NCI-H2227 (cell line): ENCODE measurements around the gene GNAO1.
A peak's percentile ranks its signal among the peaks of the same experiment; 100 is the strongest.

Experiments
- DNase-seq: peaks from one replicate; lab custom pipeline; 2025; ENCODE audit not compliant: unreplicated experiment; lab: John Stamatoyannopoulos, UW

Gene GNAO1

DNA sequence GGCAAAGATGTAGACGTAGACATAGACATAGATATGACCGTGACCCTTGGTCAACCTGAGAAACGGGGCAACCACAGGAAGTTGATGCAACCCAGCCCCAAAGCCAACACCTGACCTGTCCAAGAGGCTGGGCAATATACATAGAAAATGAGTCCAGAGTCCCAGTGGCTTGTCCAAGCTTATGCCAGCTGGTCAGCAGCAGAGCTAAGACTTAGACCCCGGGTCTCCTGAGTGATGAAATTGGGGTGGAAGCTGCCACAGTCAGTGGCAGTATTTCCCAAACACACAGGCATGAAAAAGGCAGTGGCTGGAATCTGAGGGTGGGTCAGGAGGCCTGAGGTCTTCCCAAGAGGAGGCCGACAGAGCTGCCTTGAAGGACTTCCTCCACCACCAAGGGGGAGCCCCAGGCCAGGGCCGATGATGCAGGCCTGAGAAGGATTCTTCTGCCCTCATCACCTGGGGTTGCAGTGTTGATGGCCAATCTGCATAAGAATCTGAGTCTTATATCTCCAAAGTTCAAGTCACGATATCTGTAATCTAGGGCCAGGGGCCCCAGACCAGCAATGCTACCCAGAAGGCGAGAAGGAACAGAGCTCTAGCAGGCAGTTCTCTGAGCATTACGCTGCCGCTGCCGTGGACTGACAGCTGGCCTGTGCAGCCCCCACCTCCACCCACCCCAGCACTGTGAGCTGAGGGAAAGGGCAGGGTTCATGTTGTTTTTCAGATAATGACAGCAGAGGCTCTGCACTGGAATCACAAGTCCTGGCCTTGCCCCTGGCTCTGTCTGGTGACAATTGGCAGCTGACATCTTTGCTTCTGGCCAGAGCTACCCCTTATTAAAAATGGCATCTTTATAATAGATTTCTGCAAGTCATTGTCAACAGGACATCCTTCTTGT lies 72.7 kb downstream of the GNAO1 start:
- DNase-seq: peak; percentile 56

GRCh38 chr16:56264609-56264972 lies 73.3 kb downstream of the GNAO1 start:
- no peak for DNase-seq

DNA sequence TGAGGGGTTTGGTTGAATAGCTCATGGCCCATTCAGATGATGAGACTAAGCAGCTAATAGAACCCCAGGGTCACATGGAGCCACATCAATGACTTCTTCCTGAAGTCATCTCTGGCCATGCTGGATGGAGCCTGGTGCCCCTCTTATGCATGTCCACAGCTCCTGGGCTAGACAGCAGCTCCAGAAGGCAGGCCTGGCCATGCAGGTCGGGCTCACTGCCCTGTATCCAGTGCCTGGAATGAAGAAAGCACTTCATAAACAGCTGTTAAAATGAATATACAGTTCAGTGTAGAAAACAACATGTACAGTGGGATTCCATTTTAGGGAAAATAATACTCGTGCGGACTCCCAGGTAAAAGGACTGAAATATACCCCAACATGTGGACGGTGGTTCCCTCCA lies 73.9 kb downstream of the GNAO1 start:
- DNase-seq: no peak

DNA sequence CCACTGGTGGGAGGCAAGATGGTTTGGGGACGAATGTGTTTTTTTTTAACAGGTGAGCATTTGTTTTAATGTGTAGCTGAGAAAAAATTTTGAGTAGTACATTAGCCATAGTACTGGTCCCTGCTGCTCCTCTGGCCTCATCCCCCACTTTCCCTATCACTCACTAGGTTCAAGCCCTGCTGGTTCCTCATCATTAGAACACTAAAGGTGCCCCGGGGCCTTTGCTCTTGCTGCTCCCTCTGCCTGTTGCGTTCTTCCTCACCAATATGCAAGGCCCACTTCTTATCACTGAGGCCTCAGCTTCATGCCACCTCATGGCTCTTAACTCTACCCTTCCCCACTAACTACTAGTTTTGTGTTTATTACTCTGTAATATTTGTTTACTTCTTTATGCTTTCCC lies 74.5 kb downstream of the GNAO1 start:
- DNase-seq: no peak

DNA sequence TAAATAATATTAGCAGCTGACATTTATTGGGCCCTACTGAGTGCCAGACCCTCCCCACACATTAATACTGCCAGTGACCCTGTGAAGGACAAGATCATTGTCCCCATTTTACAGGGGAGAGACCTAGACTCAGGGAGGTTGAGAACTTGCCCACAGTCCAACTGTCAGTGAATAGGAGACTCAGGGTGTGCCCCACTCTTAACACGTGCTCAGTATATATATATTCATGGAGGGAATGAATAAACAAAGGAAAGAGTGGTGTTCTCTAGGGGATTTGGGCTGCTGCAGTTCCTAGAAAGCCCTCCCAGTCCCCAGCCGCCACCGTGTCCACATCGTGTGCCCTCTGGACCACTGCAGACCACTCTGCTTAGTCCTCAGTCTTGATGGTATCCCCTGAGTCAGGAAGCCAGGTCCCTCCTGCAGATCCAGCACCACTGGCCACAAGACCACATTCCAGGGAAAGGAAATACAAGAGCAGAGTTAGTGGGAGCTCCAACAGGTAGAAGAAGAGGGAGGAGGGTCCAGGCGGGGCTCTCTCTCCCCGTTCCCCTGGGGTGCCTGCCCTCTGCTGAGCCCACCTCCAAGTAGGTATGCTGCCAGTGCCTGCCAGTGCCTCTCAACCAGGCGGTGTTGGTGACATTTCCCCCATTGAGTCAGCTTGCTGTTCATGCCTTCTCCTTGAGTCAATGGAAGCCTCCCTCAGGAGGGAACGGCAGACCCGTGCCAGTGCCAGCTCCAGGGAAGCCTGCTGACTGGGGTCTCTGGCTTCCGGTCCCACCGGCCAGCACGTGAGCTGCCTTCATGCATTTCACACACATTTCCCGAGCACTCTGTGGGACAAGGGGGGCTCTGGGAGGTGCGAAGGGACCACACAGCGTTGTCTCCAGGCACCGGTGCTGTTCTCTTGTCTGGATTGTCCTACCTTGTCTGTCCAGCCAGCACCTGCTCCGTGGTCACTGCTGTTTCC lies 75.6 kb downstream of the GNAO1 start:
- no peak for DNase-seq

DNA sequence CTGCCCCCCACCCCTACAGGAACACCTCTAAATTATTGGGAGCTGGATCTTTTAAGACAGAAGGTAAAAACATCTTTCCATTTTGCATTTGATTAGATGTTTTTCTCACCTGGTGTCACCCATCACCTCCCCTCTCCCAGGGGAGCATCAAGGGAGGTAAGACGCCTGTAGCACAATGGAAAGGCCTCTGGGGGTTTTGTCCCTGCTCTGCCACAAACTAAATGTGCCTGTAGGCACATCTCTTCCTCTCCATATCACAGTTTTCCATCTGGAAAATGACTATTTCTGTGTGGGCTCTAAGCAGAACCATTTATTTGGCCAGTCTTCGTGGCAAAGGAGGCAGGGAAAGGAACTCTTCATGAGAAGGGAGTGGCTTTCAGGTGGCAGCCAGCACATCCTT lies 76.6 kb downstream of the GNAO1 start:
- no peak for DNase-seq

GRCh38 chr16:56268799-56269198 lies 77.5 kb downstream of the GNAO1 start:
- DNase-seq: no peak

- peak; percentile 66 for DNase-seq
Measured at GRCh38 chr16:56269281-56269680, 78.0 kb downstream of the GNAO1 start.

DNA sequence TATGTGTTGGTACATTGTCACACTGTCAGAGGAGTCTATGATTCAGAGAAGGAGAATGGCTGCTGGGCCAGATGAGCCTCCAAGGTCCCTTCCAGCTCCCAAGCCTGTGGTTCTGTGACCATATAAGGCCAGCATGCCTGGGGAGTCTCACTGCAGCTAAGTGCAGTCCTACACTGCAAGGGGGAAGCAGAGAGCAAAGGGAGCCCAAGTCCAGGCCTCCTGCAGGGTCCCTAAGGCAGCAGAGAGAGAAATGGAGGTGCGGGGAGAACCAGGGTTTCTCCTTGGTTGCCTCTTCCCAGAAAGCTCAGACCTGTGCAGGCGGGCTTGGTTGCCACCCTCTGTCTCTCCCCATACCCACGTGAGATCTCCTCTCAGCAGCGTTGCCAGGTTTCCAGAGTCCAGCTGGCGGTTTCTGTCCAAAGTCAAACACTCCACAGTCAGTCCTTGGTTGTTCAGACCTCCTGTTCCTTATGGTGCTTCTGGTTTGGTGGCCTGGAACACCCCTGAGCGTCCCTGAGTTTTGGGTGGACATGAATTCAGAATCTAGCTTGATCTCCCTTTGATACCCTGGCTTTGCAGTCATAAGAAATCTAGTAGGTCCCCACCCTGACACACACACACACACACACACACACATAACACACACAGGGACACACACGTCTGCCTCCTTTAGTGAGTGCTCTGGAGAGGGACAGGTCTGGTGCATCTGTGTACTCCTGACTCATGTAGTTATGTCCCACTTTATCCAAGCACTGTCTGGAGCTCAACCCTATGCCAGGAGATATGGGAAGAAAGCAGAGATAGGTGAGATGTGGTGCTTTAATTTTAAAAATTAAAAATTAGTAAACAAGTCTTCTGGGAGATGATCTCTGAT lies 78.8 kb downstream of the GNAO1 start:
- no peak for DNase-seq

DNA sequence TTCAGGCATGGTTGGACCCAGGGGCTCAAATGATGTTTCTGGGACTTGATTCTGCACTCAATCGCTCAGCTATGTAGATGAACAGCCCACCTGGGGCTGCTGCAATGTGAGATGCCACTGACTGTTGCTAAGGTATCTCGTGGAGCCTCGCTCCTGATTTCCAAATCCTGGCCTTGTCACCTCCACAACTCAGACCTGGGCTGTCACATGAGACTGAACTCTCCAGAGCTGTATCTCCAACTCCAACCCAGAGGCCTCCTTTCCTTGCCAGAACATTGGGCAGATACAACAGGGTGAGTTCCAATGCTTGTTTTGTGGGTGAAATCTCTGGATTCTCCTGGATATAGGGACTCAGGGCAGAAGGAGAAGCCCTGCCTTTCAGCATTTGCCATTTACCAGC lies 79.5 kb downstream of the GNAO1 start:
- DNase-seq: no peak

- DNase-seq: no peak
Measured at GRCh38 chr16:56272583-56272894, 81.2 kb downstream of the GNAO1 start.

- DNase-seq: no peak
Measured at GRCh38 chr16:56273615-56274014, 82.3 kb downstream of the GNAO1 start.

DNA sequence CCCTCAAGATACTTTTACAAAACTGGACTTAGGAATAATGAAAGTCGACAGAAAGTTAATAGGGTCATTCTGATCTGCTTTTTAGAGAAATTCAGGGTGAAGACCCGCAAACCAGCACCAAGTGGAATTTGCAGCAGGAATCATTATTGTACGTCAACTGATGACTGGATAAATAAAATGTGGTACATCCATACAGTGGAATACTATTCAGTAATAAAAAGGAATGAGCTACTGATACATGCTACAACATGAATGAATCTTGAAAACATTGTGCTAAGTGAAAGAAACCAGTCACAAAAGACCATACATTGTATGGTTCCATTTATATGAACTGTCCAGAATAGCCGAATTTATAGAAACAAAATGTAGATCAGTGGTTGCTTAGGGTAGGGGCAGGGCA lies 83.1 kb downstream of the GNAO1 start:
- no peak for DNase-seq

- DNase-seq: no peak
Measured at GRCh38 chr16:56275076-56275475, 83.8 kb downstream of the GNAO1 start.

GRCh38 chr16:56275801-56276200 lies 84.5 kb downstream of the GNAO1 start:
- no peak for DNase-seq

DNA sequence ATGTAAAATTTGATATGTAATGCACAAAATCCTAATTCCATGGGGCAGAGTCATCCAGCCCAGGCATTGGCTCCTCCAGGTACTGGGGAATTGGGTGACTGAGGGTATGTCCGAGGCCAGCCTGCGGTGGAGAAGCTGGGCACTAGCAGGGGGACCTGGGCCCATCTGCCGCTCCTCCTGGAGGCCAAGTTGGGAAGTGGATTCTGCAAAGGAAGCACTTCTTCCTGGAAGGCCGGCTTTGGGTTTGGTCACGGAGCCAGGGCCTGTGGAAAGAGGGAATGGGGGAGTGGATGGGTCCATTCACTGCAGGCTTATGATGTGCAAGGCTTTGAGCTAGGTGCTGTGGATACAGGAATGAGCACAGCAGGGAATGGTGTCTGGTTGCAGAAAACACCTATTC lies 85.8 kb downstream of the GNAO1 start:
- DNase-seq: peak; percentile 25

GRCh38 chr16:56278196-56278855 lies 87.0 kb downstream of the GNAO1 start:
- DNase-seq: no peak

- DNase-seq: no peak
Measured at GRCh38 chr16:56279132-56279531, 87.8 kb downstream of the GNAO1 start.

DNA sequence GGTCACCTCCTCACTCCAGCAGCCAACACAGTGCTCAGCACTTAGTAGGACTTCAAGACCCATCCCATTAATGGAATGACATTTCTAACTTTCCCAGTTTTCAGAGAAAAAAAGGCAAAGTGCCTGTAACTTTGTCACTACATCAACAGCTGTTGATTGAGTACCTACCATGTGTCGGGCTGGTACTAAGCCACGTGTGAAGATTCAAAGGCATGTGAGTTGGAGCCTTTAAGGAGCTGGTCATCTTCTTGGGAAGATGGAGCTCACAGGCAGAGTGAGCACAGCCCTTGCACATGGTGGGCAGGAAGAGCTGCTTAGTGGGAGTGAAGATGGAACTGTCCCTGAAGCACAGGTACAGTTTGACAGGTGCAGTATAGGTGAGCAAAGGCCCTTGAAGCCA lies 88.6 kb downstream of the GNAO1 start:
- DNase-seq: no peak

DNA sequence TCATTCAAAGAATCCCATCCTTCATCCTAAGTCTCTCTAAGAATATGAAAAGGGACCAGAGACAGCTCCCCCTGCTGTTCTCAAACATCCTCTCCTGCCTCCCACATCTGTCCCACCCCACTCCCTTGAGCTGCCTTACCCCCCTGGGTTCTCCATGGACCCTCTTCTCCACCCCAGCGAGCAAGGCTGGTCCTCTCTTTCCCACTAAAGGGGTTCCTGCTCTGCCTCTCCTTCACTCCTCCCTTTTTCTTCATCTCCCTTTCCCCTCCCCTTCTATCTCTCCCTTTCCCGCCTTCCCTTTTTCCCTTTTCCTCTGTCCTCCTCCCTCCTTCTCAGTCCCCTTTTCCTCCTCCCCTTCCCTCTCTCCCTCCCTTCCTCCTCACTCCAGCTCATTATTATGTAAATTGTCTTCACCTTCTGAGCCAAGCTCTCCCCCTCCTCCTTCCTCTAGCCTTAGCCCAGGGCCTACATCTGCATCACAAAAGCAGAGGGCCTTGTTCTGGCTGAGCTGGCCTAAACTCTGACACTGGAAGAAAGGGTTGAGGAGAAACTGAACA lies 90.0 kb downstream of the GNAO1 start:
- DNase-seq: peak; percentile 46
